GM12892 (cell line): ENCODE data around the gene PHKA1.

ENCODE experiments used
- POLR2A ChIP-seq: IDR thresholded peaks from 2 replicates; pipeline ENCODE4 v1.6.1; 2011; ENCODE audit warnings: low read depth, low read length, control low read depth
- POLR2AphosphoS5 ChIP-seq: IDR thresholded peaks from 2 replicates; pipeline ENCODE4 v1.6.1; 2011; ENCODE audit warnings: low read depth, low read length, control low read depth
- TAF1 ChIP-seq: IDR thresholded peaks from 2 replicates; pipeline ENCODE4 v1.6.1; 2011; ENCODE audit warnings: low read depth, mild to moderate bottlenecking, control low read depth, low read length, borderline replicate concordance

DNA sequence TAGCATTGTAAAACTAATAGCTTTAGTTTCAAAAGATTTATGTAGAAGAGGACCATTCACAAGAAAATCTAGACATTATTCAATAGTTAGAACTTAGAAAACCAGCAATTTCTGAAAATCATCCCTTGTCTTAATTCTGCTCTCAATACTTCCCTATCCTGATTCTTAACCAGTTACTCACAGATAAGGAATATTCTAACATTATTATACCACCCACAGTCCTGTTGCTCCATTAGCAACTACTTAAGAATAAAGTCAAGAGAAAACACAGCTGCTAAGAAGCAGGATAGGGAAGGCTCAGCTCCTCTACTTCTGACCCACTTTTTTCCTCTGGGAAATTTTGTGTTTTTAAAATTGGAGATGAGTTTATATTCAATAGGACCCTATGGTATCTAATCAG, 47.7 kb downstream of the PHKA1 start:
- TF ChIP-seq POLR2A = no peak
- TF ChIP-seq TAF1 = no peak
- no peak for TF ChIP-seq POLR2AphosphoS5
